T47D (cell line): ENCODE data around the gene PNRC1.
A peak's percentile ranks its signal among the peaks of the same experiment; 100 is the strongest.
"Not testable (repeated sequence)": the region's sequence is repeated elsewhere in the genome, so short reads cannot be mapped to it uniquely, and the experiment has no call there.

Experiments used
- DNase-seq, 2 experiments: peaks; one replicate each; pipeline versions ENCODE4 v3.0.0 to v3.0.0-alpha.2; 2011 to 2012; ENCODE audit warnings: low read depth in 1 of 2, low spot score in 1 of 2
- JUND ChIP-seq: IDR thresholded peaks from 2 replicates; pipeline ENCODE4 v1.6.1; 2012; ENCODE audit warnings: low read depth
- in situ Hi-C: cut with HindIII; loops from 2 replicates; pipeline ENCODE4 v1.10.0; 2016; ENCODE audit warnings: low sequenced_read_pairs, low pct_unique_long_range_greater_than_20kb

Gene PNRC1

GRCh38 chr6:89080281-89081128, at the start of gene PNRC1:
Gene PNRC1 (plus strand): TSS chr6:89080751. CDS start chr6:89080895, 144 bp downstream.
- in situ Hi-C loops: no loop called here
- no peak for TF ChIP-seq JUND
- peak; percentile 84 to 97 for DNase-seq

- DNase-seq: no peak
- TF ChIP-seq JUND: no peak
- in situ Hi-C loops: no loop called here
Measured at GRCh38 chr6:89032599-89032998, 48.0 kb upstream of the PNRC1 start.

GRCh38 chr6:89033461-89033860, 47.1 kb upstream of the PNRC1 start:
- DNase-seq: no peak
- TF ChIP-seq JUND: no peak
- in situ Hi-C loops: no loop called here

GRCh38 chr6:89034116-89034515, 46.4 kb upstream of the PNRC1 start:
- DNase-seq: peak in 1 of 2 experiments; percentile 5
- in situ Hi-C loops: not testable (repeated sequence)

GRCh38 chr6:89034586-89035251, 45.8 kb upstream of the PNRC1 start:
- no peak for DNase-seq
- no peak for TF ChIP-seq JUND
- in situ Hi-C loops: no loop called here

- peak in 1 of 2 experiments; percentile 19 for DNase-seq
- in situ Hi-C loops: no loop called here
Measured at GRCh38 chr6:89035252-89036101, 45.1 kb upstream of the PNRC1 start.

GRCh38 chr6:89037141-89037900, 43.2 kb upstream of the PNRC1 start:
- no peak for DNase-seq
- in situ Hi-C loops: no loop called here
- no peak for TF ChIP-seq JUND

More at GRCh38 chr6:89035252-89036101, 45.1 kb upstream of the PNRC1 start:
- no peak for TF ChIP-seq JUND

GRCh38 chr6:89037901-89038293, 42.7 kb upstream of the PNRC1 start:
- DNase-seq, in situ Hi-C loops: not testable (repeated sequence)

GRCh38 chr6:89042664-89043063, 37.9 kb upstream of the PNRC1 start:
- in situ Hi-C loops: no loop called here
- no peak for DNase-seq
- TF ChIP-seq JUND: no peak

- TF ChIP-seq JUND: no peak
- in situ Hi-C loops: no loop called here
Measured at GRCh38 chr6:89044328-89045010, 36.1 kb upstream of the PNRC1 start.

GRCh38 chr6:89045011-89045387, 35.6 kb upstream of the PNRC1 start:
- DNase-seq: no peak
- in situ Hi-C loops: no loop called here

More at GRCh38 chr6:89044328-89045010, 36.1 kb upstream of the PNRC1 start:
- DNase-seq: no peak

More at GRCh38 chr6:89045011-89045387, 35.6 kb upstream of the PNRC1 start:
- no peak for TF ChIP-seq JUND
